HEK293 (cell line): ENCODE data around the gene ALOX15.

Source experiments
- CTCF ChIA-PET: fragments of 350-600 bp; formaldehyde crosslinking; extraction: SDS; loops from one replicate; lab custom pipeline; 2021; ENCODE audit warnings: antibody characterized with exemption; lab: Yijun Ruan, JAX
- POLR2A ChIA-PET: fragments of 300-600 bp; formaldehyde crosslinking; extraction: SDS; loops from one replicate; lab custom pipeline; 2020; ENCODE audit warnings: antibody characterized with exemption, inconsistent platforms; lab: Yijun Ruan, JAX
- H3K27ac ChIP-seq: fragments of 200-500 bp; sonication (Bioruptor generic); 2 replicates; pipeline ENCODE4 v1.5.1; 2014; ENCODE audit warnings: low read depth, low read length, control low read depth, inconsistent platforms; ENCODE audit errors: extremely low read depth
- H3K36me3 ChIP-seq, 2 experiments: fragments of 200-500 bp in 1 of 2; sonication (Bioruptor generic) in 1 of 2; 1 replicate in 1 of 2; 2 replicates in 1 of 2; pipeline ENCODE4 v1.5.1; 2014 to 2017; ENCODE audit warnings: inconsistent platforms in 2 of 2, low read length in 2 of 2; ENCODE audit not compliant: control insufficient read depth in 2 of 2, insufficient read depth in 1 of 2
- H3K4me1 ChIP-seq: fragments of 200-500 bp; sonication (Bioruptor generic); 2 replicates; pipeline ENCODE4 v1.5.1; 2014; ENCODE audit warnings: mild to moderate bottlenecking, low read length, inconsistent platforms; ENCODE audit not compliant: control insufficient read depth, insufficient read depth
- H3K4me3 ChIP-seq: 2 replicates; pipeline ENCODE4 v1.5.1; 2011; ENCODE audit warnings: low read depth, mild to moderate bottlenecking, control low read depth, low read length, moderate library complexity
- H3K9me3 ChIP-seq: fragments of 200-500 bp; sonication (Bioruptor generic); 2 replicates; pipeline ENCODE4 v1.5.1; 2014; ENCODE audit warnings: low read depth, low read length, inconsistent platforms; ENCODE audit not compliant: control insufficient read depth, insufficient read depth
- GLI4 ChIP-seq: fragments of 450-650 bp; formaldehyde crosslinking; IDR thresholded peaks from 2 replicates; pipeline ENCODE4 v1.5.1; 2016; ENCODE audit warnings: missing biosample characterization, missing genetic modification characterization
- KLF16 ChIP-seq: fragments of 450-650 bp; formaldehyde crosslinking; IDR thresholded peaks from 2 replicates; pipeline ENCODE4 v1.5.1; 2017; ENCODE audit warnings: missing biosample characterization, missing genetic modification characterization
- OSR2 ChIP-seq: fragments of 450-650 bp; formaldehyde crosslinking; IDR thresholded peaks from 2 replicates; pipeline ENCODE4 v1.5.1; 2016; ENCODE audit warnings: missing biosample characterization, missing genetic modification characterization
- PRDM6 ChIP-seq: fragments of 450-650 bp; formaldehyde crosslinking; IDR thresholded peaks from 2 replicates; pipeline ENCODE4 v1.5.1; 2017; ENCODE audit warnings: missing biosample characterization, missing genetic modification characterization
- SP2 ChIP-seq: fragments of 450-650 bp; formaldehyde crosslinking; IDR thresholded peaks from 2 replicates; pipeline ENCODE4 v1.5.1; 2016; ENCODE audit warnings: missing biosample characterization, missing genetic modification characterization
- SP7 ChIP-seq: fragments of 450-650 bp; formaldehyde crosslinking; IDR thresholded peaks from 2 replicates; pipeline ENCODE4 v1.5.1; 2016; ENCODE audit warnings: missing biosample characterization, missing genetic modification characterization
- ZBTB10 ChIP-seq: fragments of 450-650 bp; formaldehyde crosslinking; IDR thresholded peaks from 2 replicates; pipeline ENCODE4 v1.5.1; 2016; ENCODE audit warnings: missing biosample characterization, missing genetic modification characterization
- ZBTB8A ChIP-seq: fragments of 450-650 bp; formaldehyde crosslinking; IDR thresholded peaks from 2 replicates; pipeline ENCODE4 v1.5.1; 2016; ENCODE audit warnings: missing biosample characterization, missing genetic modification characterization
- ZFHX2 ChIP-seq: fragments of 450-650 bp; formaldehyde crosslinking; conservative IDR thresholded peaks from 2 replicates; pipeline ENCODE4 v1.5.1; 2016; ENCODE audit warnings: missing biosample characterization, missing genetic modification characterization
- ZNF157 ChIP-seq: fragments of 450-650 bp; formaldehyde crosslinking; IDR thresholded peaks from 2 replicates; pipeline ENCODE4 v1.5.1; 2016; ENCODE audit warnings: missing biosample characterization, missing genetic modification characterization
- ZNF211 ChIP-seq: fragments of 450-650 bp; formaldehyde crosslinking; IDR thresholded peaks from 2 replicates; pipeline ENCODE4 v1.5.1; 2016; ENCODE audit warnings: low read depth, missing biosample characterization, missing genetic modification characterization
- ZNF311 ChIP-seq: fragments of 450-650 bp; formaldehyde crosslinking; IDR thresholded peaks from 2 replicates; pipeline ENCODE4 v1.5.1; 2017; ENCODE audit warnings: missing biosample characterization, missing genetic modification characterization, borderline replicate concordance
- ZNF37A ChIP-seq: fragments of 450-650 bp; IDR thresholded peaks from 2 replicates; pipeline ENCODE4 v1.5.1; 2018; ENCODE audit warnings: missing biosample characterization, missing genetic modification characterization
- ZNF394 ChIP-seq: fragments of 450-650 bp; formaldehyde crosslinking; IDR thresholded peaks from 2 replicates; pipeline ENCODE4 v1.5.1; 2016; ENCODE audit warnings: missing biosample characterization, missing genetic modification characterization, mild to moderate bottlenecking, moderate library complexity, borderline replicate concordance
- ZNF501 ChIP-seq: fragments of 450-650 bp; formaldehyde crosslinking; IDR thresholded peaks from 2 replicates; pipeline ENCODE4 v1.5.1; 2016; ENCODE audit warnings: missing biosample characterization, missing genetic modification characterization
- ZNF600 ChIP-seq: fragments of 450-650 bp; formaldehyde crosslinking; IDR thresholded peaks from 2 replicates; pipeline ENCODE4 v1.5.1; 2016; ENCODE audit warnings: missing biosample characterization, missing genetic modification characterization
- ZNF701 ChIP-seq: fragments of 450-650 bp; formaldehyde crosslinking; IDR thresholded peaks from 2 replicates; pipeline ENCODE4 v1.5.1; 2016; ENCODE audit warnings: missing biosample characterization, missing genetic modification characterization
- TF ChIP-seq, protein P1 (sequence below): fragments of 450-650 bp; formaldehyde crosslinking; IDR thresholded peaks from 2 replicates; pipeline ENCODE4 v1.5.1; 2016; ENCODE audit warnings: missing biosample characterization, missing genetic modification characterization
- TF ChIP-seq, protein P2 (sequence below): fragments of 450-650 bp; formaldehyde crosslinking; IDR thresholded peaks from 2 replicates; pipeline ENCODE4 v1.5.1; 2017; ENCODE audit warnings: missing biosample characterization, missing genetic modification characterization

ALOX15 gene

DNA sequence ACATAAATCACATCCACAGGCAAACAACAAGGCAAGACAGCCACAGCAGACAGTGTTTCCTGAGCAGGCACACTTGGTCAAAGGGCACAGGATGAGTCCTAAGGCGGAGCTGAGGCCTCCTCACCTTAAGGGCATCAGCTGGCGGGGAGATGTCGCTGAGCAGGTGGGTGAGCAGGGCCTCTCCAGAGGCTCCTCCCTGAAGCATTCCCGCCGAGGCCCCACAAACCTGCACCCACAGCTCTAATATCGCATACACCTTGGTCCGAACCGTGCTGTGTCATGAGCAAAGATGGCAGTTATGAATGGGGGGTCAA is 33.2 kb upstream of the ALOX15 start:
- ChIA-PET POLR2A (interaction anchor here (0.6 to 1.3 kb wide), 2 partner anchors 29 to 197 kb away, joined by 3 to 8 read pairs; partner anchors contain the start of gene PELP1), CTCF (no interaction called here)
- Histone ChIP-seq H3K4me3 (no peak overlapping the region), H3K27ac (no peak overlapping the region), H3K9me3 (no peaks in the 10 kb centered on the region), H3K36me3 (peaks cover 38 to 78% of the 10 kb centered on the region in 2 experiments)
- TF ChIP-seq OSR2 (tag by site-specific recombination) (no peak), ZNF600 (no peak), SP2 (tag by site-specific recombination) (no peak), ZNF157 (tag by site-specific recombination) (no peak), ZBTB10 (tag by site-specific recombination) (no peak), KLF16 (tag by site-specific recombination) (no peak), GLI4 (tag by site-specific recombination) (no peak), ZBTB8A (no peak), ZNF311 (no peak), ZNF211 (tag by site-specific recombination) (no peak), ZFHX2 (tag by site-specific recombination) (no peak), ZNF501 (tag by site-specific recombination) (no peak), SP7 (tag by site-specific recombination) (no peak), ZNF37A (tag by site-specific recombination) (no peak), PRDM6 (tag by site-specific recombination) (no peak), ZNF394 (tag by site-specific recombination) (no peak)
- TF ChIP-seq, protein P1, sequence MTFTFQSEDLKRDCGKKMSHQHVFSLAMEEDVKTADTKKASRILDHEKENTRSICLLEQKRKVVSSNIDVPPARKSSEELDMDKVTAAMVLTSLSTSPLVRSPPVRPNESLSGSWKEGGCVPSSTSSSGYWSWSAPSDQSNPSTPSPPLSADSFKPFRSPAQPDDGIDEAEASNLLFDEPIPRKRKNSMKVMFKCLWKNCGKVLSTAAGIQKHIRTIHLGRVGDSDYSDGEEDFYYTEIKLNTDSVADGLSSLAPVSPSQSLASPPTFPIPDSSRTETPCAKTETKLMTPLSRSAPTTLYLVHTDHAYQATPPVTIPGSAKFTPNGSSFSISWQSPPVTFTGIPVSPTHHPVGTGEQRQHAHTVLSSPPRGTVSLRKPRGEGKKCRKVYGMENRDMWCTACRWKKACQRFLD (tag by site-specific recombination): no peak
- TF ChIP-seq, protein P2, sequence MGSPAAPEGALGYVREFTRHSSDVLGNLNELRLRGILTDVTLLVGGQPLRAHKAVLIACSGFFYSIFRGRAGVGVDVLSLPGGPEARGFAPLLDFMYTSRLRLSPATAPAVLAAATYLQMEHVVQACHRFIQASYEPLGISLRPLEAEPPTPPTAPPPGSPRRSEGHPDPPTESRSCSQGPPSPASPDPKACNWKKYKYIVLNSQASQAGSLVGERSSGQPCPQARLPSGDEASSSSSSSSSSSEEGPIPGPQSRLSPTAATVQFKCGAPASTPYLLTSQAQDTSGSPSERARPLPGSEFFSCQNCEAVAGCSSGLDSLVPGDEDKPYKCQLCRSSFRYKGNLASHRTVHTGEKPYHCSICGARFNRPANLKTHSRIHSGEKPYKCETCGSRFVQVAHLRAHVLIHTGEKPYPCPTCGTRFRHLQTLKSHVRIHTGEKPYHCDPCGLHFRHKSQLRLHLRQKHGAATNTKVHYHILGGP (tag by site-specific recombination): no peak
- TF ChIP-seq, all 188 proteins: peak for 0
- H3K4me1 ChIP-seq: peaks cover 10% of the 10 kb centered on the region

GRCh38 chr17:4673986-4674684 is 32.7 kb upstream of the ALOX15 start:
- H3K9me3 ChIP-seq: no peaks in the 10 kb centered on the region
- TF ChIP-seq ZNF701 (tag by site-specific recombination): no peak
- TF ChIP-seq, all 188 proteins: peak for 0
- Histone ChIP-seq H3K36me3 (peaks cover 38 to 77% of the 10 kb centered on the region in 2 experiments), H3K4me3 (no peak overlapping the region), H3K27ac (no peak overlapping the region), H3K4me1 (peaks cover 6% of the 10 kb centered on the region)
- CTCF ChIA-PET: interaction anchor here (0.7 kb wide), 1 partner anchor 49 kb away, joined by 3 read pairs; no protein-coding TSS in a partner anchor
- POLR2A ChIA-PET: no interaction called here
